K562 treated with DMSO at 1 percent for 4 hours (cell line): ENCODE data around the gene HAO1. TPM values are rescaled to one million over a fixed set of nuclear protein-coding genes. Genes with fewer than 3 reads are reported as not detected.

Experiments used
- total RNA-seq: library from RNA; unstranded; fragments of 300-600 nt; gene quantifications from 2 replicates; pipeline ENCODE4 v1.2.3, GENCODE V29; 2022; ENCODE audit not compliant: insufficient read depth

Gene HAO1
- total RNA-seq: not detected in 2 replicates

GRCh38 chr20:7940341-7940740 is at the start of gene HAO1:
TSS of gene HAO1 (minus strand) at chr20:7940458. CDS start at chr20:7940422, 36 bp downstream.

Other genes with a start within 250 kb of the HAO1 start
- gene TMX4, start 79.3 kb upstream of the HAO1 start, total RNA-seq: 8.7 and 9.1 TPM in 2 replicates
- gene PLCB1, start 191.8 kb upstream of the HAO1 start, total RNA-seq: 0.97 and 2.3 TPM in 2 replicates